Measurements from ENCODE around the gene NATD1. TPM values are rescaled to one million over a fixed set of nuclear protein-coding genes. Genes with fewer than 3 reads are reported as not detected.
A peak's percentile ranks its signal among the peaks of the same experiment; 100 is the strongest.

The NATD1 gene
- total and polyA plus RNA-seq, 2 of the 8 experiments (the other 6 are each of a cell fraction or from before 2014, with no cell fraction given) = 5.4 to 8.4 TPM

DNA sequence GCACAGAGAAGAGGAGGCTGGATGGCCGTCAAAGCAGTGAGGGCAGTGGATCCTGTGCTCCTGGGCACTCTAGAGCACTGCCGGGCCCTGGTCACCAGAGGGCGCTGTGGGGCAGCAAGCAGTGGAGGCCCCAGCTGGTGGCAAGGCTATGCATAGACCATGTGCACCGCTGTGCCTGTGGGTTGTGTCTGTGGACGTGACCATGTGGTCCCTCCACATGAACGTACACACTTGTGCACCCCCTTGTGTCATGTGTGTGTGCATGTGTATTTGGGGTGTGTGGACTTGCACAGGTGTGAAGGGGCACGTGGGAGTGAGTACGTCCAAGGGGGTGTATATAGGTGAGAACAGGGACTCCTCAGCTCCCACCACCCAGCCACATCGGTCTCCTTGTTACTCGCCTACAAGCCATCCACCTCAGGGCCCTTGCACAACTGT, 26.9 kb upstream of the NATD1 start:
- no peak overlapping the region for H3K9ac ChIP-seq (replicated peaks in 1 of 4; ENCODE audit: extremely low read depth in 1 of 4, low read depth in 3 of 4, low read length in 3 of 4)
- no peak overlapping the region for H3K56ac ChIP-seq (replicated peaks; ENCODE audit: insufficient read length, low read depth, low read length)
- H3K4ac ChIP-seq (replicated peaks; ENCODE audit: insufficient read length, low read depth, low read length) = no peak overlapping the region
- no peak overlapping the region for H4K91ac ChIP-seq (replicated peaks; ENCODE audit: insufficient read length, low read length)
- H2AFZ ChIP-seq (ENCODE audit: low read length) = no peak overlapping the region
- peaks cover 1% of the 10 kb centered on the region for H3K79me1 ChIP-seq (ENCODE audit: low read depth, low read length)
- peaks cover 0 to 5% (median 2%) of the 10 kb centered on the region in 4 experiments; a peak in 3 of 7 replicates for H3K4me1 ChIP-seq (replicated peaks in 1 of 4; ENCODE audit: control insufficient read depth in 3 of 4, insufficient read depth in 4 of 4, low read length in 3 of 4)
- FAIRE-seq (no peak), DNase-seq (ENCODE audit: low read depth in 1 of 2, low spot score in 2 of 2) (peak in 1 of 2 experiments; percentile 97)
- POLR2A ChIA-PET (ENCODE audit: partially characterized antibody) = interaction anchor here (0.6 kb wide), 1 partner anchor 15 kb away, joined by 3 read pairs; no protein-coding TSS in a partner anchor
- H3K27me3 ChIP-seq (replicated peaks in 1 of 4; ENCODE audit: control insufficient read depth in 3 of 4, extremely low read depth in 1 of 4, insufficient read depth in 3 of 4, low read length in 3 of 4) = peaks cover 12 to 44% (median 28%) of the 10 kb centered on the region in 4 experiments
- H3K79me2 ChIP-seq (ENCODE audit: control insufficient read depth in 1 of 2, insufficient read depth in 2 of 2, low read length in 2 of 2) = peaks cover 0 to under 1% of the 10 kb centered on the region in 2 experiments; a peak in 1 of 4 replicates
- no peak overlapping the region for H3K4me2 ChIP-seq (ENCODE audit: insufficient read depth in 1 of 2, low read depth in 2 of 2, low read length in 2 of 2)
- no peak overlapping the region for H3K18ac ChIP-seq (ENCODE audit: extremely low read depth, low read length)
- no peak overlapping the region for H4K5ac ChIP-seq (ENCODE audit: insufficient read length, low read depth, low read length)
- H4K8ac ChIP-seq (ENCODE audit: extremely low read depth, insufficient read depth, low read length) = no peak overlapping the region
- CTCF ChIA-PET (ENCODE audit: partially characterized antibody) = interaction anchor here (0.6 to 2.7 kb wide), 21 partner anchors 10 to 236 kb away, joined by 3 to 11 read pairs (median 3); no protein-coding TSS in a partner anchor
- no peak overlapping the region for H3K23ac ChIP-seq (ENCODE audit: insufficient read length)
- H2BK5ac ChIP-seq (ENCODE audit: low read depth, low read length) = no peak overlapping the region
- 47% methylated on average over 10 of the region's 10 CpGs; no CpG with 5 or more reads in 1 of the 2 experiments for WGBS, 2 experiments (ENCODE audit: extremely low coverage in 1 of 2, insufficient coverage in 1 of 2, insufficient read length in 1 of 2, insufficient replicate concordance in 2 of 2, low coverage in 1 of 2, low lambda C conversion rate in 2 of 2, missing lambda C conversion rate in 1 of 2)
- no peaks in the 10 kb centered on the region for H4K20me1 ChIP-seq (replicated peaks in 1 of 2; ENCODE audit: control insufficient read depth in 1 of 2, insufficient read depth in 2 of 2, low read length in 2 of 2)
- H3K27ac ChIP-seq (ENCODE audit: low read depth, low read length) = no peak overlapping the region
- no peak overlapping the region for H2AK5ac ChIP-seq (ENCODE audit: low read depth, low read length)
- no peak overlapping the region for H2BK120ac ChIP-seq (replicated peaks; ENCODE audit: low read depth, low read length)
- H3K14ac ChIP-seq (ENCODE audit: insufficient read length) = no peak overlapping the region
- H2BK20ac ChIP-seq (ENCODE audit: low read length) = no peak overlapping the region
- peak overlapping the region; percentile 50; the same call in 1 of the 2 replicates for H2BK15ac ChIP-seq (ENCODE audit: low read length)
- H2BK12ac ChIP-seq (ENCODE audit: low read depth, low read length) = peak overlapping the region; percentile 75; the same call in 1 of the 2 replicates
- no peaks in the 10 kb centered on the region for H3K36me3 ChIP-seq (ENCODE audit: control insufficient read depth in 2 of 4, insufficient read depth in 4 of 4, low read length in 3 of 4)
- H3K9me3 ChIP-seq (ENCODE audit: insufficient read depth in 2 of 2, low read depth in 1 of 2, low read length in 1 of 2) = no peaks in the 10 kb centered on the region
- no peak overlapping the region for H3K4me3 ChIP-seq (ENCODE audit: extremely low read depth in 1 of 4, insufficient read depth in 2 of 4, low read depth in 3 of 4, low read length in 4 of 4)
- H3K23me2 ChIP-seq (ENCODE audit: low read depth, low read length) = peaks cover 13% of the 10 kb centered on the region; the same call in 1 of the 2 replicates
- TF ChIP-seq SIN3A (conservative IDR thresholded peaks at IDR 0.05 in 1 of 2, IDR thresholded peaks at IDR 0.05 in 1 of 2; ENCODE audit: low read depth in 1 of 2, low read length in 2 of 2) (no peak), SP4 (IDR thresholded peaks at IDR 0.05; ENCODE audit: low read length) (no peak), HDAC2 (IDR thresholded peaks at IDR 0.05; ENCODE audit: borderline replicate concordance in 1 of 2, low read depth in 2 of 2, low read length in 2 of 2) (0 out of 4 replicates have a peak, but pooled peaks of 1 of the 2 experiments have one; percentile 23), KDM5A (IDR thresholded peaks at IDR 0.05; ENCODE audit: low read length) (no peak), CHD2 (IDR thresholded peaks at IDR 0.05; ENCODE audit: low read length) (0 out of 2 replicates have a peak, but pooled peaks have one; percentile 26), CREB1 (IDR thresholded peaks at IDR 0.05) (no peak; the same call in 1 of the 2 replicates)
- TF ChIP-seq, protein P1, sequence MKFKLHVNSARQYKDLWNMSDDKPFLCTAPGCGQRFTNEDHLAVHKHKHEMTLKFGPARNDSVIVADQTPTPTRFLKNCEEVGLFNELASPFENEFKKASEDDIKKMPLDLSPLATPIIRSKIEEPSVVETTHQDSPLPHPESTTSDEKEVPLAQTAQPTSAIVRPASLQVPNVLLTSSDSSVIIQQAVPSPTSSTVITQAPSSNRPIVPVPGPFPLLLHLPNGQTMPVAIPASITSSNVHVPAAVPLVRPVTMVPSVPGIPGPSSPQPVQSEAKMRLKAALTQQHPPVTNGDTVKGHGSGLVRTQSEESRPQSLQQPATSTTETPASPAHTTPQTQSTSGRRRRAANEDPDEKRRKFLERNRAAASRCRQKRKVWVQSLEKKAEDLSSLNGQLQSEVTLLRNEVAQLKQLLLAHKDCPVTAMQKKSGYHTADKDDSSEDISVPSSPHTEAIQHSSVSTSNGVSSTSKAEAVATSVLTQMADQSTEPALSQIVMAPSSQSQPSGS (IDR thresholded peaks at IDR 0.05; ENCODE audit: low read length) = no peak
- TF ChIP-seq, protein P2, sequence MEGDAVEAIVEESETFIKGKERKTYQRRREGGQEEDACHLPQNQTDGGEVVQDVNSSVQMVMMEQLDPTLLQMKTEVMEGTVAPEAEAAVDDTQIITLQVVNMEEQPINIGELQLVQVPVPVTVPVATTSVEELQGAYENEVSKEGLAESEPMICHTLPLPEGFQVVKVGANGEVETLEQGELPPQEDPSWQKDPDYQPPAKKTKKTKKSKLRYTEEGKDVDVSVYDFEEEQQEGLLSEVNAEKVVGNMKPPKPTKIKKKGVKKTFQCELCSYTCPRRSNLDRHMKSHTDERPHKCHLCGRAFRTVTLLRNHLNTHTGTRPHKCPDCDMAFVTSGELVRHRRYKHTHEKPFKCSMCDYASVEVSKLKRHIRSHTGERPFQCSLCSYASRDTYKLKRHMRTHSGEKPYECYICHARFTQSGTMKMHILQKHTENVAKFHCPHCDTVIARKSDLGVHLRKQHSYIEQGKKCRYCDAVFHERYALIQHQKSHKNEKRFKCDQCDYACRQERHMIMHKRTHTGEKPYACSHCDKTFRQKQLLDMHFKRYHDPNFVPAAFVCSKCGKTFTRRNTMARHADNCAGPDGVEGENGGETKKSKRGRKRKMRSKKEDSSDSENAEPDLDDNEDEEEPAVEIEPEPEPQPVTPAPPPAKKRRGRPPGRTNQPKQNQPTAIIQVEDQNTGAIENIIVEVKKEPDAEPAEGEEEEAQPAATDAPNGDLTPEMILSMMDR (IDR thresholded peaks at IDR 0.05; ENCODE audit: control extremely low read depth in 1 of 3, insufficient read depth in 1 of 3, low read depth in 1 of 3, low read length in 3 of 3) = peak; percentile 95 to 100 (median 96)
